ENCODE results near the gene IER5. TPM values are rescaled to one million over a fixed set of nuclear protein-coding genes. Genes with fewer than 3 reads are reported as not detected.

The IER5 gene
- total RNA-seq, 1 donor from 2014 or later = 12.6 TPM

- DNase-seq (ENCODE audit: low spot score) = no peak
Measured at GRCh38 chr1:181097242-181097641, 8.7 kb downstream of the IER5 start.

- DNase-seq (ENCODE audit: low spot score) = no peak
Measured at GRCh38 chr1:181099152-181100014, 10.9 kb downstream of the IER5 start.

GRCh38 chr1:181100015-181100905 is 11.8 kb downstream of the IER5 start:
- no peak for DNase-seq (ENCODE audit: low spot score)

- no peak for DNase-seq (ENCODE audit: low spot score)
Measured at GRCh38 chr1:181100934-181101333, 12.4 kb downstream of the IER5 start.

GRCh38 chr1:181101581-181102226 is 13.2 kb downstream of the IER5 start:
- no peak for DNase-seq (ENCODE audit: low spot score)

GRCh38 chr1:181102841-181103240 is 14.3 kb downstream of the IER5 start:
- DNase-seq (ENCODE audit: low spot score) = no peak

- DNase-seq (ENCODE audit: low spot score) = no peak
Measured at GRCh38 chr1:181103399-181103798, 14.9 kb downstream of the IER5 start.

GRCh38 chr1:181104042-181104789 is 15.7 kb downstream of the IER5 start:
- no peak for DNase-seq (ENCODE audit: low spot score)

GRCh38 chr1:181104790-181105133 is 16.3 kb downstream of the IER5 start:
- DNase-seq (ENCODE audit: low spot score) = no peak

- peak; percentile 93 for DNase-seq (ENCODE audit: low spot score)
Measured at GRCh38 chr1:181105134-181106021, 16.9 kb downstream of the IER5 start.

GRCh38 chr1:181106022-181106312 is 17.5 kb downstream of the IER5 start:
- no peak for DNase-seq (ENCODE audit: low spot score)

- DNase-seq (ENCODE audit: low spot score) = no peak
Measured at GRCh38 chr1:181106479-181106878, 18.0 kb downstream of the IER5 start.

- no peak for DNase-seq (ENCODE audit: low spot score)
Measured at GRCh38 chr1:181107711-181108110, 19.2 kb downstream of the IER5 start.

GRCh38 chr1:181108304-181108867 is 19.9 kb downstream of the IER5 start:
- no peak for DNase-seq (ENCODE audit: low spot score)

- DNase-seq (ENCODE audit: low spot score) = no peak
Measured at GRCh38 chr1:181110013-181110412, 21.5 kb downstream of the IER5 start.

GRCh38 chr1:181111559-181111958 is 23.1 kb downstream of the IER5 start:
- DNase-seq (ENCODE audit: low spot score) = no peak

- DNase-seq (ENCODE audit: low spot score) = peak; percentile 92
Measured at GRCh38 chr1:181112071-181112929, 23.8 kb downstream of the IER5 start.

GRCh38 chr1:181113059-181113641 is 24.6 kb downstream of the IER5 start:
- DNase-seq (ENCODE audit: low spot score) = no peak
